ENCODE data around the gene CDKAL1. TPM values are rescaled to one million over a fixed set of nuclear protein-coding genes. Genes with fewer than 3 reads are reported as not detected.

Gene CDKAL1
- total and polyA plus RNA-seq, 10 of the 15 experiments (the other 5 are each of a cell fraction or from before 2014, with no cell fraction given): 10.7 to 26.9 (median 17.3) TPM

DNA sequence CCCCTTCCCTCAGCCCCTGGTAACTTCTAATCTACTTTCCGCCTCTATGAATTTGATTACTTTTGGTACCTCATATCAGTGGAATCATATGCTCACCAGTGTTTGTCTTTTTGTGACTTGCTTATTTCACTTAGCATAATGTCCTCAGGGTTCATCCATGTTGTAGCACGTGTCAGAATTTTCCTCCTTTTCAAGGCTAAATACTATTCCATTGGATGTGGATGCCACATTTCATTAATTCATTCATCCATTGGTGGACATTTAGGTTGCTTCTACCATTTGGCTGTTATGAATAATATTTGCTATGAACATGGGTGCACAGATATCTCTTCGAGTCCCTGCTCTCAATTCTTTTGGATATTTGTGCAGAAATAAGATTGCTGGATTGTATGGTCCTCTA is 670.7 kb downstream of the CDKAL1 start:
- Histone ChIP-seq H3K27ac (ENCODE audit: control insufficient read depth, insufficient read depth) (no peak overlapping the region), H3K9ac (ENCODE audit: control insufficient read depth, insufficient read depth, low read length) (no peak overlapping the region), H3K4me3 (no peak overlapping the region), H3K4me2 (ENCODE audit: control insufficient read depth, insufficient read depth) (no peak overlapping the region), H3K9me3 (replicated peaks; ENCODE audit: control insufficient read depth, insufficient read depth, low read length) (no peaks in the 10 kb centered on the region; the same call in 2 of the 3 replicates), H4K20me1 (ENCODE audit: control insufficient read depth, insufficient read depth) (no peaks in the 10 kb centered on the region), H3K27me3 (replicated peaks in 1 of 2; ENCODE audit: control insufficient read depth in 2 of 2, insufficient read depth in 2 of 2, low read length in 1 of 2) (no peaks in the 10 kb centered on the region), H3K4me1 (ENCODE audit: control insufficient read depth, insufficient read depth, low read length) (peaks cover 22% of the 10 kb centered on the region), H3K36me3 (ENCODE audit: control insufficient read depth in 2 of 2, insufficient read depth in 2 of 2, low read length in 1 of 2) (no peaks in the 10 kb centered on the region; a peak in 1 of 4 replicates), H2AFZ (ENCODE audit: control insufficient read depth, low read depth, low read length) (no peak overlapping the region), H3K79me2 (ENCODE audit: control insufficient read depth, insufficient read depth, low read length) (no peaks in the 10 kb centered on the region)
- 98% methylated on average over 3 of the region's 3 CpGs for WGBS (ENCODE audit: insufficient coverage, insufficient replicate concordance, low lambda C conversion rate, missing lambda C conversion rate)
- TF ChIP-seq SMAD5 (IDR thresholded peaks at IDR 0.05; ENCODE audit: low read depth): no peak
- no peak for TF ChIP-seq RB1 (IDR thresholded peaks at IDR 0.05; ENCODE audit: borderline replicate concordance)
- no peak for TF ChIP-seq SPI1 (IDR thresholded peaks at IDR 0.05; ENCODE audit: borderline replicate concordance, insufficient read depth, low read depth, low read length)
- no peak for TF ChIP-seq DPF2 (IDR thresholded peaks at IDR 0.05)
- no peak for TF ChIP-seq FOS (IDR thresholded peaks at IDR 0.05; ENCODE audit: borderline replicate concordance, extremely low read depth, insufficient read length)
- TF ChIP-seq, protein P1, sequence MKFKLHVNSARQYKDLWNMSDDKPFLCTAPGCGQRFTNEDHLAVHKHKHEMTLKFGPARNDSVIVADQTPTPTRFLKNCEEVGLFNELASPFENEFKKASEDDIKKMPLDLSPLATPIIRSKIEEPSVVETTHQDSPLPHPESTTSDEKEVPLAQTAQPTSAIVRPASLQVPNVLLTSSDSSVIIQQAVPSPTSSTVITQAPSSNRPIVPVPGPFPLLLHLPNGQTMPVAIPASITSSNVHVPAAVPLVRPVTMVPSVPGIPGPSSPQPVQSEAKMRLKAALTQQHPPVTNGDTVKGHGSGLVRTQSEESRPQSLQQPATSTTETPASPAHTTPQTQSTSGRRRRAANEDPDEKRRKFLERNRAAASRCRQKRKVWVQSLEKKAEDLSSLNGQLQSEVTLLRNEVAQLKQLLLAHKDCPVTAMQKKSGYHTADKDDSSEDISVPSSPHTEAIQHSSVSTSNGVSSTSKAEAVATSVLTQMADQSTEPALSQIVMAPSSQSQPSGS (IDR thresholded peaks at IDR 0.05; ENCODE audit: low read length): no peak
- TF ChIP-seq SMARCA5 (IDR thresholded peaks at IDR 0.05): no peak
- no peak for TF ChIP-seq TBL1XR1 (IDR thresholded peaks at IDR 0.05; ENCODE audit: low read depth, low read length)
- TF ChIP-seq, protein P2, sequence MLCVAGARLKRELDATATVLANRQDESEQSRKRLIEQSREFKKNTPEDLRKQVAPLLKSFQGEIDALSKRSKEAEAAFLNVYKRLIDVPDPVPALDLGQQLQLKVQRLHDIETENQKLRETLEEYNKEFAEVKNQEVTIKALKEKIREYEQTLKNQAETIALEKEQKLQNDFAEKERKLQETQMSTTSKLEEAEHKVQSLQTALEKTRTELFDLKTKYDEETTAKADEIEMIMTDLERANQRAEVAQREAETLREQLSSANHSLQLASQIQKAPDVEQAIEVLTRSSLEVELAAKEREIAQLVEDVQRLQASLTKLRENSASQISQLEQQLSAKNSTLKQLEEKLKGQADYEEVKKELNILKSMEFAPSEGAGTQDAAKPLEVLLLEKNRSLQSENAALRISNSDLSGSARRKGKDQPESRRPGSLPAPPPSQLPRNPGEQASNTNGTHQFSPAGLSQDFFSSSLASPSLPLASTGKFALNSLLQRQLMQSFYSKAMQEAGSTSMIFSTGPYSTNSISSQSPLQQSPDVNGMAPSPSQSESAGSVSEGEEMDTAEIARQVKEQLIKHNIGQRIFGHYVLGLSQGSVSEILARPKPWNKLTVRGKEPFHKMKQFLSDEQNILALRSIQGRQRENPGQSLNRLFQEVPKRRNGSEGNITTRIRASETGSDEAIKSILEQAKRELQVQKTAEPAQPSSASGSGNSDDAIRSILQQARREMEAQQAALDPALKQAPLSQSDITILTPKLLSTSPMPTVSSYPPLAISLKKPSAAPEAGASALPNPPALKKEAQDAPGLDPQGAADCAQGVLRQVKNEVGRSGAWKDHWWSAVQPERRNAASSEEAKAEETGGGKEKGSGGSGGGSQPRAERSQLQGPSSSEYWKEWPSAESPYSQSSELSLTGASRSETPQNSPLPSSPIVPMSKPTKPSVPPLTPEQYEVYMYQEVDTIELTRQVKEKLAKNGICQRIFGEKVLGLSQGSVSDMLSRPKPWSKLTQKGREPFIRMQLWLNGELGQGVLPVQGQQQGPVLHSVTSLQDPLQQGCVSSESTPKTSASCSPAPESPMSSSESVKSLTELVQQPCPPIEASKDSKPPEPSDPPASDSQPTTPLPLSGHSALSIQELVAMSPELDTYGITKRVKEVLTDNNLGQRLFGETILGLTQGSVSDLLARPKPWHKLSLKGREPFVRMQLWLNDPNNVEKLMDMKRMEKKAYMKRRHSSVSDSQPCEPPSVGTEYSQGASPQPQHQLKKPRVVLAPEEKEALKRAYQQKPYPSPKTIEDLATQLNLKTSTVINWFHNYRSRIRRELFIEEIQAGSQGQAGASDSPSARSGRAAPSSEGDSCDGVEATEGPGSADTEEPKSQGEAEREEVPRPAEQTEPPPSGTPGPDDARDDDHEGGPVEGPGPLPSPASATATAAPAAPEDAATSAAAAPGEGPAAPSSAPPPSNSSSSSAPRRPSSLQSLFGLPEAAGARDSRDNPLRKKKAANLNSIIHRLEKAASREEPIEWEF (IDR thresholded peaks at IDR 0.05; ENCODE audit: insufficient replicate concordance, low read depth, low read length): no peak
- TF ChIP-seq MEF2A (IDR thresholded peaks at IDR 0.05; ENCODE audit: insufficient read depth, low read depth, low read length): no peak
- no peak for TF ChIP-seq IRF4 (IDR thresholded peaks at IDR 0.05; ENCODE audit: low read depth, low read length)
- no peak for TF ChIP-seq JUNB (IDR thresholded peaks at IDR 0.05)
- TF ChIP-seq, protein P3, sequence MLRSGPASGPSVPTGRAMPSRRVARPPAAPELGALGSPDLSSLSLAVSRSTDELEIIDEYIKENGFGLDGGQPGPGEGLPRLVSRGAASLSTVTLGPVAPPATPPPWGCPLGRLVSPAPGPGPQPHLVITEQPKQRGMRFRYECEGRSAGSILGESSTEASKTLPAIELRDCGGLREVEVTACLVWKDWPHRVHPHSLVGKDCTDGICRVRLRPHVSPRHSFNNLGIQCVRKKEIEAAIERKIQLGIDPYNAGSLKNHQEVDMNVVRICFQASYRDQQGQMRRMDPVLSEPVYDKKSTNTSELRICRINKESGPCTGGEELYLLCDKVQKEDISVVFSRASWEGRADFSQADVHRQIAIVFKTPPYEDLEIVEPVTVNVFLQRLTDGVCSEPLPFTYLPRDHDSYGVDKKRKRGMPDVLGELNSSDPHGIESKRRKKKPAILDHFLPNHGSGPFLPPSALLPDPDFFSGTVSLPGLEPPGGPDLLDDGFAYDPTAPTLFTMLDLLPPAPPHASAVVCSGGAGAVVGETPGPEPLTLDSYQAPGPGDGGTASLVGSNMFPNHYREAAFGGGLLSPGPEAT (IDR thresholded peaks at IDR 0.05; ENCODE audit: low read depth): no peak
- intact Hi-C loops (cut with micrococcal nuclease; ENCODE audit: unreplicated experiment) (no loop called here), in situ Hi-C loops (cut with MboI) (no loop called here)
- ChIA-PET RAD21 (ENCODE audit: unreplicated experiment) (no interaction called here), SMC1A (ENCODE audit: uncharacterized antibody, unreplicated experiment) (no interaction called here), POLR2A (interaction anchor here (0.7 kb wide), 2 partner anchors 37 to 76 kb away, joined by 3 read pairs; no protein-coding TSS in a partner anchor), CTCF (no interaction called here)
- BruUV-seq (replicated peaks): no TSS peak
- DNase-seq (ENCODE audit: low read depth, low spot score): no peak
- no peak for FAIRE-seq
- no peak for ATAC-seq
